Uterus (tissue), 4 donors: ENCODE measurements around the gene C2CD3. TPM values are rescaled to one million over a fixed set of nuclear protein-coding genes. Genes with fewer than 3 reads are reported as not detected.

Experiments
- DNase-seq, 2 donors: peaks; one replicate each; pipeline ENCODE4 v3.0.0-alpha.2; 2019 to 2020
- H3K27ac ChIP-seq, 2 donors: fragments of 200-600 bp; sonication (generic); 1 replicate in 1 of 2; 2 replicates in 1 of 2; pipeline ENCODE4 v1.5.1; 2016 to 2018
- H3K27me3 ChIP-seq, 2 donors: fragments of 200-600 bp; sonication (generic); one replicate each; pipeline ENCODE4 v1.5.1; 2018 to 2019; ENCODE audit warnings: control low read depth in 1 of 2
- H3K36me3 ChIP-seq, 2 donors: fragments of 200-600 bp; sonication (generic); one replicate each; pipeline ENCODE4 v1.5.1; 2019; ENCODE audit warnings: control low read depth in 1 of 2
- H3K4me1 ChIP-seq, 2 donors: fragments of 200-600 bp; sonication (generic); one replicate each; pipeline ENCODE4 v1.5.1; 2018 to 2019; ENCODE audit warnings: control low read depth in 1 of 2
- H3K4me3 ChIP-seq, 2 donors: fragments of 200-600 bp; sonication (generic); 1 replicate in 1 of 2; 2 replicates in 1 of 2; pipeline ENCODE4 v1.5.1; 2018 to 2019; ENCODE audit warnings: mild to moderate bottlenecking in 1 of 2
- H3K9me3 ChIP-seq, 2 donors: fragments of 200-600 bp; sonication (generic); one replicate each; pipeline ENCODE4 v1.5.1; 2019; ENCODE audit warnings: control low read depth in 1 of 2
- CTCF ChIP-seq, 4 experiments: fragments of 200-600 bp in 2 of 4; fragments of 450-650 bp in 2 of 4; sonication (generic) in 2 of 4; IDR thresholded peaks; one replicate each; pipeline ENCODE4 v1.5.1; 2016 to 2019; ENCODE audit warnings: antibody characterized with exemption in 4 of 4, mild to moderate bottlenecking in 2 of 4, moderate library complexity in 1 of 4
- POLR2A ChIP-seq, 2 donors: fragments of 450-650 bp; IDR thresholded peaks; one replicate each; pipeline ENCODE4 v1.6.1; 2016; ENCODE audit warnings: antibody characterized with exemption in 2 of 2, mild to moderate bottlenecking in 1 of 2, moderate library complexity in 1 of 2
- intact Hi-C: fragments of 100-400 bp; cut with DNase I; formaldehyde crosslinking; loops from one replicate; pipeline ENCODE4 v1.15.1; 2023; ENCODE audit warnings: low total_unique reads
- total RNA-seq, 4 donors: library from RNA; depleted of rRNA in 3 of 4; stranded (reverse); fragments of >200 nt in 3 of 4; gene quantifications; one replicate each; pipeline versions ENCODE4 v1.1.0 to v1.2.4, GENCODE V29; 2014 to 2023
- donor health status: DM: yes; HTN: yes; CAD: no.

C2CD3 gene
- total RNA-seq, 4 donors from 2014 or later, result 22.5 to 347 (median 29.5) TPM

GRCh38 chr11:74100231-74100630 is 70.6 kb downstream of the C2CD3 start:
- no peak for TF ChIP-seq POLR2A (IDR thresholded peaks at IDR 0.05)
- DNase-seq, result no peak
- Histone ChIP-seq H3K4me1 (no peaks in the 10 kb centered on the region), H3K27me3 (no peaks in the 10 kb centered on the region), H3K27ac (no peak overlapping the region), H3K9me3 (no peaks in the 10 kb centered on the region), H3K36me3 (no peaks in the 10 kb centered on the region), H3K4me3 (no peak overlapping the region)
- intact Hi-C loops, result no loop called here

GRCh38 chr11:74097686-74098237 is 73.0 kb downstream of the C2CD3 start:
- Histone ChIP-seq H3K4me3 (no peak overlapping the region), H3K4me1 (no peaks in the 10 kb centered on the region), H3K36me3 (no peaks in the 10 kb centered on the region), H3K9me3 (no peaks in the 10 kb centered on the region), H3K27me3 (no peaks in the 10 kb centered on the region), H3K27ac (no peak overlapping the region)
- intact Hi-C loops, result no loop called here
- TF ChIP-seq POLR2A (IDR thresholded peaks at IDR 0.05) (no peak), CTCF (IDR thresholded peaks at IDR 0.05) (no peak)
- DNase-seq, result no peak

GRCh38 chr11:74094393-74094792 is 76.4 kb downstream of the C2CD3 start:
- Histone ChIP-seq H3K4me1 (no peaks in the 10 kb centered on the region), H3K27me3 (no peaks in the 10 kb centered on the region), H3K4me3 (no peak overlapping the region), H3K27ac (no peak overlapping the region), H3K36me3 (no peaks in the 10 kb centered on the region), H3K9me3 (no peaks in the 10 kb centered on the region)
- DNase-seq, result no peak
- intact Hi-C loops, result no loop called here
- TF ChIP-seq CTCF (IDR thresholded peaks at IDR 0.05) (no peak), POLR2A (IDR thresholded peaks at IDR 0.05) (no peak)

GRCh38 chr11:74092425-74092824 is 78.4 kb downstream of the C2CD3 start:
- intact Hi-C loops, result no loop called here
- Histone ChIP-seq H3K9me3 (no peaks in the 10 kb centered on the region), H3K27ac (no peak overlapping the region), H3K36me3 (no peaks in the 10 kb centered on the region), H3K27me3 (no peaks in the 10 kb centered on the region), H3K4me3 (no peak overlapping the region), H3K4me1 (no peaks in the 10 kb centered on the region)
- no peak for DNase-seq
- TF ChIP-seq CTCF (IDR thresholded peaks at IDR 0.05) (no peak), POLR2A (IDR thresholded peaks at IDR 0.05) (no peak)

- H3K27me3 ChIP-seq, result no peaks in the 10 kb centered on the region
- no peak overlapping the region for H3K27ac ChIP-seq
- H3K9me3 ChIP-seq, result no peaks in the 10 kb centered on the region
- TF ChIP-seq POLR2A (IDR thresholded peaks at IDR 0.05), result no peak
- TF ChIP-seq CTCF (IDR thresholded peaks at IDR 0.05), result no peak
- H3K4me3 ChIP-seq, result no peak overlapping the region
- DNase-seq, result no peak
- intact Hi-C loops, result no loop called here
- no peaks in the 10 kb centered on the region for H3K4me1 ChIP-seq
- no peaks in the 10 kb centered on the region for H3K36me3 ChIP-seq
Measured at GRCh38 chr11:74091549-74091948, 79.3 kb downstream of the C2CD3 start.

- intact Hi-C loops, result no loop called here
- no peaks in the 10 kb centered on the region for H3K27me3 ChIP-seq
- H3K36me3 ChIP-seq, result no peaks in the 10 kb centered on the region
- no peak overlapping the region for H3K27ac ChIP-seq
- no peaks in the 10 kb centered on the region for H3K4me1 ChIP-seq
- DNase-seq, result no peak
- no peak for TF ChIP-seq CTCF (IDR thresholded peaks at IDR 0.05)
- no peak for TF ChIP-seq POLR2A (IDR thresholded peaks at IDR 0.05)
- no peak overlapping the region for H3K4me3 ChIP-seq
- no peaks in the 10 kb centered on the region for H3K9me3 ChIP-seq
Measured at GRCh38 chr11:74090701-74091100, 80.1 kb downstream of the C2CD3 start.
